HCT116 (cell line): Measurements from ENCODE around the gene ABHD12B.

Experiments
- SIN3A ChIP-seq: IDR thresholded peaks from 2 replicates; pipeline ENCODE4 v1.6.1; 2012; ENCODE audit warnings: low read depth
- TF ChIP-seq, protein P1 (sequence below), 3 experiments: fragments of 200-600 bp in 1 of 3; sonication (generic) in 1 of 3; IDR thresholded peaks in 2 of 3; conservative IDR thresholded peaks in 1 of 3; 2 replicates each; pipeline ENCODE4 v1.5.1; 2012 to 2017; ENCODE audit warnings: low read depth in 2 of 3, low read length in 2 of 3, antibody characterized with exemption in 1 of 3, borderline replicate concordance in 1 of 3, control low read depth in 1 of 3, mild to moderate bottlenecking in 1 of 3, mixed read lengths in 1 of 3, mixed run types in 1 of 3, moderate library complexity in 1 of 3; ENCODE audit not compliant: insufficient read depth in 1 of 3

GRCh38 chr14:50932156-50932555, 60.3 kb downstream of the ABHD12B start:
- no peak for TF ChIP-seq SIN3A
- TF ChIP-seq, protein P1, sequence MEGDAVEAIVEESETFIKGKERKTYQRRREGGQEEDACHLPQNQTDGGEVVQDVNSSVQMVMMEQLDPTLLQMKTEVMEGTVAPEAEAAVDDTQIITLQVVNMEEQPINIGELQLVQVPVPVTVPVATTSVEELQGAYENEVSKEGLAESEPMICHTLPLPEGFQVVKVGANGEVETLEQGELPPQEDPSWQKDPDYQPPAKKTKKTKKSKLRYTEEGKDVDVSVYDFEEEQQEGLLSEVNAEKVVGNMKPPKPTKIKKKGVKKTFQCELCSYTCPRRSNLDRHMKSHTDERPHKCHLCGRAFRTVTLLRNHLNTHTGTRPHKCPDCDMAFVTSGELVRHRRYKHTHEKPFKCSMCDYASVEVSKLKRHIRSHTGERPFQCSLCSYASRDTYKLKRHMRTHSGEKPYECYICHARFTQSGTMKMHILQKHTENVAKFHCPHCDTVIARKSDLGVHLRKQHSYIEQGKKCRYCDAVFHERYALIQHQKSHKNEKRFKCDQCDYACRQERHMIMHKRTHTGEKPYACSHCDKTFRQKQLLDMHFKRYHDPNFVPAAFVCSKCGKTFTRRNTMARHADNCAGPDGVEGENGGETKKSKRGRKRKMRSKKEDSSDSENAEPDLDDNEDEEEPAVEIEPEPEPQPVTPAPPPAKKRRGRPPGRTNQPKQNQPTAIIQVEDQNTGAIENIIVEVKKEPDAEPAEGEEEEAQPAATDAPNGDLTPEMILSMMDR (IDR thresholded peaks at IDR 0.05 in 2 of 3, conservative IDR thresholded peaks at IDR 0.05 in 1 of 3; ENCODE audit: borderline replicate concordance in 1 of 3, insufficient read depth in 1 of 3, low read depth in 2 of 3, low read length in 2 of 3), result no peak
